Activated CD4-positive, alpha-beta T cell treated with anti-CD3 and anti-CD28 coated beads for 4 hours (primary cell): ENCODE measurements around the gene PPM1M.
A peak's percentile ranks its signal among the peaks of the same experiment; 100 is the strongest.

Experiments used
- DNase-seq, 2 donors: peaks; one replicate each; pipeline ENCODE4 v3.0.0-alpha.2; 2020

Gene PPM1M

DNA sequence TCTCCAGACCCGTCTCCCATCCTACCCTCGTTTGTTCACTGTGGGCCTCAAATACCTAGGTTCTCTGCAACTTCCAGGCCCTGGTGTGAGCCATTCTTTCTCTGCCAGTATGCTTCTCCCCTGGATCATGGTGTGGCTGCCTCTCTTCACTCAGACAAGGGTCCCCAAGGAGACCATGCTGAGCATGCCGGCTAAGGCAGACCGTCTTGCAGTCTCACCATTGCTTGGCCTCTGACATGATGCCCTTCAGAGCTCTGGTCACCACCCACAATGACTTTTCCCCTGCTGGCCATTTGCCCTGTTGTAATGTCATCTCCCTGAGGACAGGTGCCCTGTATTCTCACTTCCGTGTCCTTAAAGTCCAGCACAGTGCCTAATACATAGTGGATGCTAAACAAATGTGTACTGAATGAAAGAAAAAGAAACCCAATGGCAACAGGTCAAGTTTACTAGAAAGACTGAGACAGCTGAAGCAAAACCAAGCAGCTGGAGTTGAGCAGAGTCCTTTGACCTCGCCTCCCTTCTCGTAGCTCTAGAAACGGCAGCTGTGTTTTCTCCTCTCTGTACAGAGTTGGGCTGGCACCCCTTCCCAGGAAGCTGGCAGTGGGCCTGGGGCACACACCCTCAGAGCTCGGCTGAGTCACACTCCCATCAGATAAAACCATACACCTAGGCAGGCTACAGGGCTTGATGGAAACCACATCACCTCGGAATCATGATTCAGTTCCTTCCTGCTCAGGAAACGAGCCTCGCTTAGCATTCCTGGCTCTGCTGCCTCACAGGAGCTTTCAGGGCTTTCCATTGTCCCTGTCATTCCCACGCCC is 28.8 kb upstream of the PPM1M start:
- DNase-seq: peak; percentile 63 to 71

GRCh38 chr3:52217409-52217805 is 28.2 kb upstream of the PPM1M start:
- no peak for DNase-seq

- DNase-seq: no peak
These were observed 27.5 kb upstream of the PPM1M start for GRCh38 chr3:52218026-52218425.

GRCh38 chr3:52218454-52218853 is 27.1 kb upstream of the PPM1M start:
- no peak for DNase-seq

DNA sequence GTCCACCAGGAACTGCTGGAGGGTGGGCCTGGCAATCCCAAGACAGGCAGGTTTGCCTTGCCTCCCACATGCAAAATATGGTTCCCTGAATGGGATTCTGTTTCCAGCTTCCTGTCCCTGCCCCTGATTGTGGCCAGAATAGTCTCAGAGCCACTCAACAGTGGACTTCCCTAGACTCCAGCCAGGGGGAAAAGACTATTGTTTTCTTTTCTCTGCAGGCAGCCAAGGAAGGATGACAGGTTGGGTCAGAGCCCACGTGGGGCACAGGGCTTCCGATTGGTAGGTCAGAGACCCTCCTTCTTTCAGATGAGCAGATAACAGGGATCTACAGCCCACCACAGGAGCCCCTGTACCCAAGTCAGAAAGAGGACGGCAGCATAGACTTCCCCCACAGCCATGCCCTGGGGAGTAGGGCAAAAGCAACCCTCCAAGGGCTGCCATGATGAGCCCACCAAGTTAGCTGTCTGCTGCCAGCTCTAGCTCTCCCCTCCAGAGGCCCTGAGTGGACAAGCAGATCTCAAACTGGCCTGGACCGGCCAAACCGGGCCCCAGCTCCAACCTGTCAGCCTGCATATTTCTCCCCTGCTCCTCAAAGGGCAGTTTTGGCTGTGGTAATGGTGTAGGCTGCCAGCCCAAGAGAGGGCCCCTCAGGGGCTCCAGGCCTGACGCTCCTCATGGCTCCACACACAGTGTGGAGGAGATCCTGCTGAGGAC is 26.5 kb upstream of the PPM1M start:
- DNase-seq: no peak

- DNase-seq: peak; percentile 79 to 89
These were observed 25.1 kb upstream of the PPM1M start for GRCh38 chr3:52220380-52221026.

DNA sequence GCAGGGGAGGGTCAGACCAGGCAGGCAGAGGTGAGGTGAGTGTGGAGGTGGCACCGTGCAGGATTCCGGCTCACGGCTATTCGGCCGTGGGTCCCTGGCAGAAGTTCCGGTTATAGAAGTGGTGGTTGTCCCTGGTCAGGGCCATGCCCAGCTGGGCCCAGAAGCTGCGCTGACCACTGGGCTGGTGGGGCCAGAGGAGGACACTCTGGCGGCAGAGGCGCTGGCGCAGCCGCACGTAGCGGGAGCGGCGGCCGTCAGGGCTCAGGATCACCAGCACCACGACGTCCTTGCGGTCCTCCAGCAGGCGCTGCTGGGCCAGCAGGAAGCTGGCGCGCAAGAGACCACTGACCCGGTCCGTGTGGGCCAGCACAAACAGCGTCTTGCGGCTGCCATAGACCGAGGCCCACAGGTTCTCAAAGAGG is 24.4 kb upstream of the PPM1M start:
- DNase-seq: no peak

- DNase-seq: peak in 1 of 2 donors; percentile 45
These were observed 23.8 kb upstream of the PPM1M start for GRCh38 chr3:52221563-52222318.

DNA sequence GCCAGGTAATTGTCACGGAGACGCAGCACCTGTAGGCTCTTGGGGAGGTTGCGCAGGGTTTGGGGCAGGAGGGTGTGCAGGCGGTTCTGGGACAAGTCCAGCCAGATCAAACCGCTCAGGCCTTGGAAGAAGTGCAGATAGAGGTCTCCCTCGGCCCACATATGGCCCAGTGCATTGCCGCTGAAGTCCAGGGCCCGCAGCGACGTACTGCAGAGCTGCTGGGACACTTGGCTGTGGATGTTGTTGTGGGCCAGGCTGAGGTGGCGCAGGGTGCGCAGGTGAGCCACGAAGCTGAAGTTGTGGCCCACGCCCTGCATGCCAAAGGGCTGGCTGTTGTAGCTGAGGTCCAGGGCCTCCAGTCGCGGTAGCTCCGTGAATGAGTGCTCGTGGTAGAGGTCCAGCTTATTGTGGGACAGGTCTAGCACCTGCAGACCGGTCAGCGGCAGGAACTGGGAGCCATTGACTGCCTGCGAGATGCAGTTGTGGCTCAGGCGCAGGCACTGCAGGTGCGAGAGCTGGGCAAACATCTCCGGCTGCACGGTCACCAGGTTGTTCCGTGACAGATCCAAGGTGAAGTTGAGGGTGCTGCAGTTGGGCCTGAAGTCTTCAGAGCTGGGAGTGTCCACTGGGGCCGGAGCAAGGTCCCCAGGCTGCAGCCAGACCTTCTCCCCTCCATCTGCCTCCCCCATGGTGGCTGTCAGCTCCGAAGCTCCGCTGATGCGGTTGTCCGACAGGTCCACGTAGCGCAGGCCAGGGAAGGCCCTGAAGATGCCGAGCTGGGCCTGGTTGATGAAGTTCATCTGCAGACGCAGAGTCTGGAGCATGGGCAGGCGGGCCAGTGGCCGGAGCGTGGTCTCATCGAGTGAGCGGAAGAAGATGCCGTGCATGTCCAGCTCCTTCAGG is 23.0 kb upstream of the PPM1M start:
- DNase-seq: no peak

DNA sequence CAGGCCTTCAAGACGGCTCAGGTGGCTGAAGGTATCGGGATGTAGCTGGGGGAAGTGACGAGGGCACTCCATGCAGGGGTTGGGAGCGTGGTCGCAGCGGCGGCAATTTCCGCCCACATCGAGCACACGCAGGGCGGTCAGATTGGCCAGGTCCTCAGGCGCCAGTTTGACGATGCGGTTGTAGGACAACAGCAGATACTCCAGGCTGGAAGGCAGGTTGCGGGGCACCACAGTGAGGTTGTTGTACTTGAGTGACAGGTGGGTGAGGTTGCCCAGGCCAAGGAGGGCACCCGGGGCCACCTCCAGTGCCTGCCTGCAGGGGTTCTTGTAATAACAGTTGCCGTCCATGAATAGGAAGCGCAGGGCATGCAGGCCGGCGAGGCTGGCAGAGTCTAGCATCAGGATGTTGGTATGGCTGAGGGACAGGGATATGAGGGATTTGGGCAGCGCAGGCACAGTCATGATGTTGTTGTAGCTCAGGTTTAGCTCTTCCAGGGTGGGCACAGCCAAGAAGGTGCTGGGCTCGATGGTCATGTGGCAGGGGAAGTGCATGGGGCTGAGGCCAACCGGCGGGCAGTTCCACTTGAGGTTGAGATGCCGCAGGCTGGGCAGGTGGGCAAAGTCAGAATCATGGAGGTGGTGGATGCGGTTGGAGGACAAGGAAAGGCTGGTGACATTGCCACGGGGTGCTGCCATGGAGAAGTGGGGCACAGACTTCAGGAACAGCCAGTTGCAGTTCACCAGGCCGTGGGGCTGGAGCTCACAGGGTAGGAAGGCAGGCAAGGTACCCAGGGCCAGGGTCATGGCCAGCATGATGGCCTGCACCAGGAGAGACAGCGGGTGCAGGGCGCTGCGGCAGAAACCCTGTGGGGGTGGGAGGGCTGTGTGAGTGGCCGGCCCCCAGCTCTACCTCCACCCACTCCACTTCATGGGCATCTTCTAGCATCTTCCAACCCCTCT is 21.8 kb upstream of the PPM1M start:
- no peak for DNase-seq

GRCh38 chr3:52225452-52226228 is 19.9 kb upstream of the PPM1M start, which contains the start of gene TLR9:
TSS of gene TLR9 (minus strand) at chr3:52225645. CDS start at chr3:52225529, 116 bp downstream.
- no peak for DNase-seq

- no peak for DNase-seq
These were observed 19.2 kb upstream of the PPM1M start for GRCh38 chr3:52226229-52226817.

- no peak for DNase-seq
These were observed 18.4 kb upstream of the PPM1M start for GRCh38 chr3:52227117-52227516.

DNA sequence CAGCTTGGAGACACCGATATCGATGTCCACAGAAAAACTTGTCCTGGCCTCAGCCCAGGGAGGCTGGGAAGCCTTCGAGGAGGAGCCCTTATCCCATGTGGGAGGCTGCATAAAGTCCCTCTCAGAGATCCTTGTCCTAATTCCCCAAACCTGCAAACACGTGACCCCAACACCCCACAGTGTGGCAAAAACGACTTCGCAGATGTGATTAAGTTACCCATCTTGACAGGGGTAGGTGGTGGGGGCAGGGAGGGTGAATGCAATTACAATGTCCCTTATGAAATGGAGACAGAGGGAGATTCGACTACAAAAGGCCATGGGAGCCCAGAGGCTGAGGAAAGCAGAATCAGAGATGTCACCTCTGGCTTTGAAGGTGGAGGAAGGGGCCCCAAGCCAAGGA is 17.8 kb upstream of the PPM1M start:
- DNase-seq: no peak

DNA sequence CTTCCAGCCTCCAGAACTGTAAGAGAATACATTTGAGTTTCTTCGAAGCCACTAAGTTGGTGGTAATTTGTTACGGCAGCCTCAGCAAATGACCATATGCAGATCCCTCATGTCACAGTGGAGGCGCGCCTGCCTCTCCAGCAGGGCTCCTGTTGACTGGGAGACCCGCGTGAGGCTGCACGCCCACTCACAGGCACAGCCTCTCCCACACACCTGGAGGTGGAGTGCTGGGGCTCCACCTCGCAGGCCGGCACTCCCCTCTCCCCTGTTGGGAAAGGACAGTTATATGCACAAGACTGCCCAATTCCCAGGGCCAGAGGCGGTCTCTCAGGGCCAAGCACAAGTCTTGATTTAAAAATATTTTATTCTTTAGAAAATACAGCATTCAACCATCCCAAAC is 17.3 kb upstream of the PPM1M start:
- no peak for DNase-seq

GRCh38 chr3:52228751-52229291 is 16.7 kb upstream of the PPM1M start:
- DNase-seq: no peak

GRCh38 chr3:52229656-52230055 is 15.9 kb upstream of the PPM1M start:
- DNase-seq: no peak

- DNase-seq: no peak
These were observed 15.1 kb upstream of the PPM1M start for GRCh38 chr3:52230461-52230860.

GRCh38 chr3:52230889-52231499 is 14.6 kb upstream of the PPM1M start:
- no peak for DNase-seq
